NCI-H2196 (cell line): Measurements from ENCODE around the gene XBP1.
A peak's percentile ranks its signal among the peaks of the same experiment; 100 is the strongest.
"Not testable (repeated sequence)": the region's sequence is repeated elsewhere in the genome, so short reads cannot be mapped to it uniquely, and the experiment has no call there.

Source experiments
- DNase-seq: peaks from one replicate; lab custom pipeline; 2025; ENCODE audit not compliant: unreplicated experiment; lab: John Stamatoyannopoulos, UW

Gene XBP1

GRCh38 chr22:28819253-28820096 lies 19.1 kb upstream of the XBP1 start:
- DNase-seq = no peak

DNA sequence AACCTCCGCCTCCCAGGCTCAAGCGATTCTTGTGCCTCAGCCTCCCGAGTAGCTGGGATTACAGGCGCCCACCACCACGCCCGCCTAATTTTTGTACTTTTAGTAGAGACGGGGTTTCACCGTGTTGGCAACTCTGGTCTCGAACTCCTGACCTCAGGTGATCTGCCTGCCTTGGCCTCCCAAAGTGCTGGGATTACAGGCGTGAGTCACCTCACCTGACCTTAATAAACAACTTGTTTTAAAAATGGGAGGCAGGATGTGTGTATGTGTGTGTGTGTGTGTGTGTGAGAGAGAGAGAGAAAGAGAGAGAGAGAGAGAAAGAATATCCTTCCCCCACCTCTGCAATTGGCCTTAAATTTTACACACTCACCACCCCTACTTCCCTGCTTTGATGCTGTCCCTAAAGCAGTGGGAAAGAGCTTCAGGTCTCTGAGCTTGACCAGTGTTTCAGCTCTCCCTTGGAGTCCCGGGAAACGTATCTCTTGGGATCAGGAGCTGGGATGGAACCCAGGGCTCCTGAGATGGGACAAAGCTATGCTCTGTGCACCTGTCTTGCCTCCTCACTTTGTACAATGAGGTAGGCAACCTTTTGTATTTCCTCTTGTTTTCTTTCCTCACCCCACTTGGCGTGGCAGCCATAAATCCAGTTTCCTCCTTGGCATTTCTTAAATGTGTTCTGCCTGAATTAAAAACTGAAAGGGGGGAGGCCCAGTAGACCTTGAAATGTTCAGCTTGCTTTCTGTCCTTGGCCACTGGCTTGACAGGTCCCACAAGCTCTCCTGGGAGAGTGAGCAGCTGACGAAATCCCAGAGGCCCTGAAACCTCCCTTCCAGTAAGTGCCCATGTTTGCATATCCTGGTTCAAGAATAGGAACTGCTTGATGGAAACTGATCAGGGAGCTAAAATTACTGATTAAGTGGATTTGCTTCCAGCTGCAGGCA lies 17.8 kb upstream of the XBP1 start:
- peak; percentile 30 for DNase-seq

DNA sequence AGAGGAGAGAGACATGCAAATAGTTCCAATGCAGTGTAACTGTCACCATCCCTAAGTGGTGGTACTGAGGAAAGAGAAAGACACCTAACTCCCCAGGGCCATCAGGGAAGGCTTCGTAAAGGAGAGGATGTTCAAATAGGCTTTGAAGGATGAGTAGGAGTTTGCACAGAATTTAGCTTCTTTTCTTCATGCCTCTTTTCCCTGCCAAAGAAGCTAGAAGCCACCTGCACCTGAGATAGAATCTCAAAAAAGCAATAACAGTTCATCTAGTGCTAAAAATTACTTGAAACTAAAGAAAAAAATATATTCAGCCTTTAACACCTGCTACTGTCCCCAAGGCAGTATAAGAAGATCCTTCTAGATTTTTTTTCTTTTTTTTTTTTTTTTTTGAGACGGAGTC lies 16.7 kb upstream of the XBP1 start:
- no peak for DNase-seq

DNA sequence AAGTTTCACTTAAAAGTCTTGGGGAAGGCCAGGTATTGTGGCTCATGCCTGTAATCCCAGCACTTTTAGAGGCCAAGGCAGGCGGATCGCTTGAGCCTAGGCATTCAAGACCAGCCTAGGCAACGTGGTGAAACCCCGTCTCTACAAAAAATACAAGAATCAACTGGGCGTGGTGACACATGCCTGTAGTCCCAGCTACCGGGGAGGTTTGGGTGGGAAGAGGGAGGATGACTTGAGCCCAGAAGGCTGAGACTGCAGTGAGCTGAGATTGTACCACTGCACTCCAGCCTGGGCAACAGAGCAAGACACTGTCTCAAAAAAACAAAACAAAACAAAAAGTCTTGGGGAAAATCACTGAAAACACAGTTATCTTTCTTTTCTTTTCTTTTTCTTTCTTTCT lies 15.4 kb upstream of the XBP1 start:
- no peak for DNase-seq

DNA sequence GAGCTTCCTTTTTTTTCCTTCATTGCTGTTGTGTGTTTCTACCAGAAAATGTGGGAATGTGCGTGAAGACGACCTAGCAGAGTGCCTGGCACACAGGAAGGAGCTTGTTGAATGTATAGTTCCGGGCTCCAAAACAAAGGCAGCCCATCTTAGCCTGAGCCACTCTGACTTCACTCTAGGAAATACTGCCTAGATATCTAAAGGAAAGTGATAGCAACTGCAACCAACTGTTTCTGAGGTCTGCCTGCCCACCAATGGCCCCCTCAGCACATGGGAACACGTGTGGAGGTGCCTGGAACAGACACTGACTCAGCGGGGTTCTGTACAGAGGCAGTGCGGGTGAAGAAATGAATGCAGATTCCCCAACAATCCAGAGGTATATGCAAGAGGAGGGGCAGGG lies 14.7 kb upstream of the XBP1 start:
- no peak for DNase-seq

- DNase-seq = peak; percentile 19
These were observed 13.6 kb upstream of the XBP1 start for GRCh38 chr22:28813772-28814518.

DNA sequence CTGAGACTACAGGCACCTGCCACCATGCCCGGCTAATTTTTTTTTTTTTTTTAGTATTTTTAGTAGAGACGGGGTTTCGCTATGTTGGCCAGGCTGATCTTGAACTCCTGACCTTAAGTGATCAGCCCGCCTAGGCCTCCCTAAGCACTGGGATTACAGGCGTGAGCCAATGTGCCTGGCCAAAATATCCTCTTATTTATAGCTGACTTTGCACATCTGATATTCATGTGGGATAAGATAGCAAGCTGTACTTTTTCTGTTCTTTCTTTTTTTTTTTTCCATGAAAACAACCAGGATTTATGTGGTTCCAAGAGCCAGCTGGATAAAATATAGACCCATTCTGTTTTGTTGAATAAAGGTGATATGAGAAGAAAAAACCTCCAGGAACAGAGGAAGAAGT lies 12.1 kb upstream of the XBP1 start:
- no peak for DNase-seq

- no peak for DNase-seq
These were observed 10.6 kb upstream of the XBP1 start for GRCh38 chr22:28810821-28811491.

- no peak for DNase-seq
These were observed 8.5 kb upstream of the XBP1 start for GRCh38 chr22:28808716-28809355.

DNA sequence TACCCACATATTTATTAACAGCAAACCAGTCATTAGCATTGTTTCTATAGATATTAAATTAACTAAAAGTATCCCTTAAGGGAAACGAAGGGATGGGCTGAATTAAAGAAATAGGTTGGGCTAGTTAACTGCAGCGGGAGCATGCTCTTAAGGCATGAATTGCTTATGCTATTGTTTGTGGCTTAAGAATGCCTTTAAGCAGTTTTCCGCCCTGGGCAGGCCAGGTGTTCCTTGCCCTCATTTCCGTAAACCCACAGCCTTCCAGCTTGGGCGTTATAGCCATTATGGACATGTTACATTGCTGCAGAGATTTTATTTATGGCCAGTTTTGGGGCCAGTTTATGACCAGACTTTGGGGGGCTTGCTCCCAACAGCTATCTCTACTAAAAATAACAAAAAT lies 5.1 kb upstream of the XBP1 start:
- not testable (repeated sequence) for DNase-seq

DNA sequence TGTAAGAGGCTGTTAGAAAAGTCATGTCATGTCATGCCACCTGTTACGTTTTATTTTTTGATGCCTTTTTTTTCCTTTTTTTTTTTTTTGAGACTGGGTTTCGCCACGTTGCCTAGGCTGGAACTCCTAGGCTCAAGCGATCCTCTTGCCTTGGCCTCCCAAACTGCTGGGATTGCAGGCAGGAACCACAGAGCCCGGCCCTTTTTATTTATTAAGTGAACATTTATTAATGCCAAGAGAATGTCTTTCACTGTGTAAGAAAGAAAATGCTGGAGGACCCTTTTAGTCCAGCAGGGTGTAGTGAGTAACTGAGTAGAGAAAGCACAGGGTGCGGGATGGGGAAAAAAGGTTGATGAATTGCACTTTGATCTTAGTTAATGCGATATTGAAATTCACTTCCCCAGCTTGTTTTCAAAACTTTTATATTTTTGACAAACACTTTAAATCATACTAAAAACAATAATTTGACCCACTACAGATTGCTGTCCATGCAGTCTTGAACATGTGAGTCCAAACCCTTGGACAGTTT lies 2.3 kb upstream of the XBP1 start:
- DNase-seq = no peak

DNA sequence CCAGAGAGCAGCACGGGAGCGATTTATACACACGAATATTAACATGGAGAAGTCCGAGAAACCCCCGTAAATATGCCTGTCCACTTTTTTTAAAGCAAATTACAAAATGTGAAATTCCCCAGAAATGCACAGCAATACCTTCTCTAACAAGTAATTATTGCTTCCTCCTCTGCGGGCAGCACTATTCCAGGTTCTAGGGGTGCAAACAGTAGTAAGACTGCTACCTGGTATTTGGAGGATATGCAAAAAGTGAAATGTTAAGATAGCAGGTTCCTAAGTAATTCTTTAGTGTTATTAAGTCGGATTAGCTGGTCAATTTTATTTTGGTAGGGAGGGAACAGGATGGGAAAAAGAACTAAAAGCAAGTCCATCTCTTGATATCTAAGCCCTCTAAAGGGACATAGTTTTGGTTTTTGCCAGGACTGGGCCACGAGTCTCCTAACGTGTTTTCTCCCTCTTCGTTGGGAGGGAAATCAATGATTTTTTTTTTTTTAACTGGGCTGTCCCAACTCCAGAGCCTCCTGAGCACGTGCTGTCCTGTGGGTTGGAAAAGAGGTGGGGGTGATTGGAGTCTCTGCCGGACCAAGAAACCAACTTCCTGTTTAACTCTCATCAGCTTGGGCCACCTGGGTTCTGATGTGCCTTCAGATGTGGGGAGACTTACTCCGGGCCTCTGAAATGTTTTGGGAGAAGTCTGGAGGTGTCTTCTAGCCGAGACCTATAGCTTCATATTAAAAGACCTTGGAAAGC lies 1.7 kb upstream of the XBP1 start:
- DNase-seq = no peak

DNA sequence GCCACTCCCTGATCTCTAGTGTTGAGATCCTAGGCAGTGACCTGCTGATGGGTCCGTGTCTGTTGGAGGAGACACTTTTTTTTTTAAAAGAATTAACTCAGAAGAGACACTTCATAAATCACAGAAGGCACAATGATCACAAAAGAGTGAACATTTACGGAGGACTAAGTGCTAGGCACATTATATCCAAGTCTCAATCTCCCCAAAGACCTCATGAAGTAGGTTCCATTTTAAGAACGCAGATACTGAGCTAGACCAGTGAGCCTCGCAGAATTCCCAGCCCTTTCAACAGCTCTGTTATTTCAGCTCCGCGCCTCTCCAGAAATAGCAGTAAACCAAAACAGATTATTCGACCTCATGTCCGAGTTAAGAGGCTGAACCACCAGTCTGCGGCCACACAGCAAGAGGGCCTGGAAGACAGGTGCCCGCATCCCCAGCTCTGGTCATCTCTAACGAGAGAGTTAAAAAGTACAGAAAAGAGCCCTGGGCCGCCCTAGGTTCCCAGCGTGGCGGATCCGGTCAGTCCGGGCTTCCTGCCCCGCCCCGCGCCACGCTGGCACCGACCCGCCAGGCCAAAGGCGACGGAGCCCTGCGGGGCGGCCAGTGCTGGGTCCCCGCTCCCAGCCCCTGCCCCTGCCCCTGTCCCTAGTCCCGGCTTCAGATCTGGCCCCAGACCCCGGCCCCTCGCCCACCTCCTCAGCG lies 612 bp downstream of the XBP1 start:
- DNase-seq = no peak

DNA sequence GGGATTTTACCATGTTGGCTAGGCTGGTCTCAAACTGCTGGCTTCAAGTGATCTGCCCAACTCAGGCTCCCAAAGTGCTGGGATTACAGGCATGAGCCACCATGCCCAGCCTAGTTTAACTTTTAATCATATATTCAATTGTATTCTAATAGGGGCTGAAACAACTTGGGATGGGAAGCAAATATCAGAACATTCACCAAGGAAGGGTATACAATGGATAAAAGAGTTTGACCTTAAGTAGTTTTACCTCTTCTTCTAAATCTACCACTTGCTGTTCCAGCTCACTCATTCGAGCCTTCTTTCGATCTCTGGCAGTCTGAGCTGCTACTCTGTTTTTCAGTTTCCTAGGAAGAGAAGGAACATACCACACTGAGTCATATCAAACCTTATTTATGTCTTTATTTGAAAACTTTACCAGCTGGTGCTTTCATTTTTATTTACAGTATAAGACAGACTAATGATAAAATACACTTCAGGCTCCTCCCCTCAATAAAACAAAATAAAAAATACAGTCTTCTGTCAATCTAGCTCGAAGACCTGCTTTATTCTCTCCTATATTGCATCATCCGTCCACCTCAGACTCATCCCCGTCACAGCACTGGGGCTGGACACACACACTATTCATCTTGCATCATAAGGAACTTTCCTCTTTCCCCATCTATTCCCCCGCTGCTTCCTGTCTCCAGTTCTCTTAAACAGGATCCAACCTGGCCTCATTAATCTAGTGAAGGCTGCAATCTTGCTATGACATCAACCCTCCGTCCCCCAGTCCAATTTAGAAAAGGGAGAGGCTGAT lies 1.4 kb downstream of the XBP1 start:
- no peak for DNase-seq

DNA sequence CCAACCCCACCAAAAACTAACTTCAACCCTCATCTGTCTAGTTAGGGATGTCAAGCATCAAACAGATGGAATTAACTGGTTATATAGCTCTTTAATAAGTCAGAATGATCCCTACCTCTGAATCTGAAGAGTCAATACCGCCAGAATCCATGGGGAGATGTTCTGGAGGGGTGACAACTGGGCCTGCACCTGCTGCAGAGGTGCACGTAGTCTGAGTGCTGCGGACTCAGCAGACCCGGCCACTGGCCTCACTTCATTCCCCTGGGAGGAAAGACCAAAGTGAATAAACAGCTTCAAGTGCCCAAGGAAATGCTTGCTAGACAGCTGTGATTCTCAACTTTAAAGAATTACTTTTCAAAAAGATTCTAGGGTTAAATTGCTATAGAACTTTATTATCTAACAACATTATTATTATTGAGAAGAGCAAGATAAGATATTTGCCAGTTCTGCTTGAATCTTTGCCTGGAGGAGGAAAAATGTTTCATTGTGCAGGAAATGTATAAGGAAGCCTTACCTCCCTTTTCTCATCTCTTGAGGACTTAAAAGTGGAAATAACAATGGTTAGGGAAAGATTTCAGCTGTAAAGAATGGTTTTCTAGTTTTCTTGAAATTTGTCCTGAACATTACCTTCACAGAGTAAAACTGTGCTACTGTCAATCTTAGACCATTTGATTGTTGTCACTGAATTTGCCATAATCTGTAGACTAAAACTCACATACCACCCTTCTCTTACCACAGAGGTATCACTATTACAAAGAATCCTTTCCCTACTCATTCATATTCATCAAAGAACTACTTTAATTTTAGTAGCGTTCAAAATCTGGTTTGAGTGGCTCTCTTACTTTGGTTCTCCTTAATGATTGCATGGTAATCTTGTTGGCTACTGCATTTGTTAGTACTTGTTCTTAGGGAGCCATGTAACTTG lies 4.2 kb downstream of the XBP1 start:
- DNase-seq = no peak

DNA sequence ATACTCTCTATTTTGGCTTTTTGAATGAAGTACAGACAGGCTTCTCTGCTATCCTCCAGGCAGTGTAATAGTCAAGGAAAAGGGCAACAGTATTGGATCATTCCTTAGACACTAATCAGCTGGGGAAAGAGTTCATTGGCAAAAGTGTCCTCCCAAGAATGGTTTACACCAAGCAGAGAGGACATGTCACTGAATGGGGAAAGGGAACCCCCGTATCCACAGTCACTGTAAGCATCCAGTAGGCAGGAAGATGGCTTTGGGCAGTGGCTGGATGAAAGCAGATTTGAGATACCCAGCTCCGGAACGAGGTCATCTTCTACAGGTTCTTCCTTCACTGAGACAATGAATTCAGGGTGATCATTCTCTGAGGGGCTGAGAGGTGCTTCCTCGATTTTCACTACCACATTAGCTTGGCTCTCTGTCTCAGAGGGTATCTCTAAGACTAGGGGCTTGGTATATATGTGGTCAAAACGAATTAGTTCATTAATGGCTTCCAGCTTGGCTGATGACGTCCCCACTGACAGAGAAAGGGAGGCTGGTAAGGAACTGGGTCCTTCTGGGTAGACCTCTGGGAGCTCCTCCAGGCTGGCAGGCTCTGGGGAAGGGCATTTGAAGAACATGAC lies 5.2 kb downstream of the XBP1 start:
- DNase-seq = no peak
